HG03196 (cell line): Measurements from ENCODE around the gene RIC8A.

Experiments
- ATAC-seq: cut with Tn5 transposase; IDR thresholded peaks from one replicate; pipeline ENCODE4 v1.9.1; 2021; ENCODE audit not compliant: unreplicated experiment

Gene RIC8A

DNA sequence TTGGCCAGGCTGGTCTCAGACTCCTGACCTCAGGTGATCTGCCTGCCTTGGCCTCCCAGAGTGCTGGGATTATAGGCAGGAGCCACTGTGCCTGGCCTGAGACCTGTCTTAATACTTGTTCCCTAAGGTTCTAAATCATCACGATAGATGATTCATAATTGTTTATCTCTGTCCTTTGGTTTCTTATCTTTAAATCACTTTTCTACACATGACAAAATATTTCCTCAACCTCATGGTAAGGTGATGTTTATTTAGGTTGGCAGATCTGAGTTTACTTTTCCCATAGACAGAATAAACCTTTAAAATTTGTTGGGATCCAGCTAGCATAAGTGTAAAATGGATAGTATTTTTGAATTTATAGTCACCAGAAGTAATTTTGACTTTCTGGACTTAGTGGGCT lies 32.8 kb downstream of the RIC8A start:
- no peak for ATAC-seq

DNA sequence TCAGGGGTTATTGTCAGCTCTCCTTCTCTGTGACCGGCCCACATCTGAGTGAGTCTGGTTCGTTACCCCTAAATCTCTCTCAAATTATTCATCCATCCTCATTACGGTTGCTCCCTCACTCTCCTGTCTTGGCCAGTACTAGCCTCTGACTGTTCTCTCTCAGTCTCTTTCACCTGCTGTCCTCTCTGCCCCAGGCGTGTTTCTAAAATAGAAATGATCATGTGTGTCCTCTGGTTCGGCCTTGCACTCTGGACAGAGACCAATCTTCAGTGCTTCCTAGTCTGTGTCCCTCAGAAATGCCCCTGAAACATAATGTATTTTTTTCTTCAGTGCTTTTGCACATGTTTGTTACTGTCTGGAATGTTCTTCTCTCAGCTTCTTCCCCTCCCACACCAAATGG lies 34.1 kb downstream of the RIC8A start:
- ATAC-seq: no peak

DNA sequence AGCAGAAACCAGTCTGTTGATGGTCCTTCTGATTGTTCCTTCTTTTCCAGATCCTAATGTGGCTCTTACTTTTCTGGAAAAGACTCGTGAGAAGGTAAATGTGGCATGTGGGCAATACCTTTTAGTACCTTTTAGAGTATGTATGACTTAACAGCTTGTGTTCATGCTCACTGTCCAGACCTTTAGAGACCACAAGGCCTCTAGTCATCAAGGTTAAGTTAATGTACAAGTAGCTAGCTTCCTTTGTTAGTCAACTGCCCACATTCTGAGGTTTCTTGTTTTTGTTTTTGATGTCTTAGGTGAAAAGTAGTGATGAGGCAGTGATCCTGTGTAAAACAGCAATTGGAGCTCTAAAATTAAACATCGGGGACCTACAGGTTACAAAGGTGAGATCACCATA lies 36.9 kb downstream of the RIC8A start:
- ATAC-seq: no peak

DNA sequence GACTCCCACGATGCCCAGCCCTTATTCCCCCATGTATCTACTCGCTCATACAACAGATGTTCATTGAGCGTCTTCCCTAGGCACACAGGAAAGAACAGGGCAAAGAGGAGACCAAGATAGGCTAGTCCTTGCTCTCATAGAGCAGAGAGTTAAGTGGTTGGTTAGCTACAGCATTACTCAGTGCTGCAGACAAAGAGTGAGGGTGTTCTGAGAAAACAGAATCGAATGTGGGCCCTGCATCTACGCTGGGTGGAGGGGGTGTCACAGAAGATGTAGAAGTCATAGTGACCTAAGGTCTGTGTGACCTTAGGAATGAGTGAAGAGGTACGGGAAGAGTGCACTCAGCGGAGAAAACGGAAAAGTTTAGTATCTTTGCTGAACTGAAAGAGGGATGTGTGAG lies 41.6 kb downstream of the RIC8A start:
- no peak for ATAC-seq

DNA sequence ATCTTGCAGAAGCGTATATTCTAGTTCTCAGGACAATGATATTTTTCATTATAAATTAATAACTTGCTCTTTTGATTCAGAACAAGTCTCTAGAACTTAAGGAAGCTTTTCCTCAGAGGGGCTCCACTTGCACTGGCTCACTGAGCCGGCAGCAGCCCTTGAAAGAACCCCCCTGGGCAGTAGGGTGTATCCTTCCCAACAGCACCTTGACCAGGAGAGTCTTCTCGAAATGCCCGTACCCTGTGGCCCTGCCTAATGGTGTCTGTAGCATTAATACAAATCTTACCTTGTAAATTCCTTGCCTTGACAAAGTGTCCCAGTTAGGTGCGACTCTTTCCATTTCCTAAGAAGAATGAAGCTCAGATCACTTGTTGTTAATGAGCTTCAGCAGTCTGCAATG lies 42.8 kb downstream of the RIC8A start:
- ATAC-seq: no peak

DNA sequence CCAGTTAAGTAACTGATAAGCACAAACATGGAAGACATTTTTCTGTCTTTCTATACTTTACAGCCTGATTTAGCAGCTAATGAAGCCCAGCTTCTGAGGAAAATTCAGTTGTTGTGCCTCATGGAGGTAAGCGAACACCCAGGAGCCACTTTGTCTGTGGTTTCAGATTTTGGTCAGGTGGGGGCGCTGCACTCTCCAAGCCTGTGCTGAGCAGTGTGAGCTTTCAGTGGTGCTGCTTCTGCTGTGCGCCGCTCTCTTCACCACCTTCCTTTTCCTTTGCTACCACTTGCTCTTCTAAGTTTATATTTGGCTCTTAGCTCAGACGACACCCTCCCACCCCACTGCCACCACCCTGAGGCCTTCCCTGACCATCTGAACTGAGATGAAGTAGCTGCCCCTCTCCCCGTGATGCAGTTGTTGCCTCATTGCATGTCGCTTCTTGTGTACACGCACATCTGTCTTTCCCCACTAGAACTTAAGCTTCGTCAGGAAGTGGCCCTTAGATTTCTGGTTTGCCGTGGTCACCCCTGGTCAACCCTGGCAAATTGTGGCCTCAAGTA lies 43.3 kb downstream of the RIC8A start:
- no peak for ATAC-seq

DNA sequence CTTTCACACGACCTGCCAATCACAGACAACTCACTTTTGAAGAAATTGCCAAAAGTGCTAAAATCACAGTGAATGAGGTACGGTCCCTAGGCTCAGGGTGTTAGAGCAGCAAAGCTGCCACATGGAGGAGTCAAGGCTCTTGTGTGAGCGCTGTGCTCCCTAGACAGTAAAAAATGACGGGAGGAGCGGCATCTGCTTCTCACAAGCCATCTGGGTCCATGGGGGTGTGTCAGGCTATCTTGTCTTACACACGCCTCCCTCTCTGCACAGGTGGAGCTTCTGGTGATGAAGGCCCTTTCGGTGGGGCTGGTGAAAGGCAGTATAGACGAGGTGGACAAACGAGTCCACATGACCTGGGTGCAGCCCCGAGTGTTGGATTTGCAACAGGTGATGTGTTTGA lies 44.0 kb downstream of the RIC8A start:
- no peak for ATAC-seq

DNA sequence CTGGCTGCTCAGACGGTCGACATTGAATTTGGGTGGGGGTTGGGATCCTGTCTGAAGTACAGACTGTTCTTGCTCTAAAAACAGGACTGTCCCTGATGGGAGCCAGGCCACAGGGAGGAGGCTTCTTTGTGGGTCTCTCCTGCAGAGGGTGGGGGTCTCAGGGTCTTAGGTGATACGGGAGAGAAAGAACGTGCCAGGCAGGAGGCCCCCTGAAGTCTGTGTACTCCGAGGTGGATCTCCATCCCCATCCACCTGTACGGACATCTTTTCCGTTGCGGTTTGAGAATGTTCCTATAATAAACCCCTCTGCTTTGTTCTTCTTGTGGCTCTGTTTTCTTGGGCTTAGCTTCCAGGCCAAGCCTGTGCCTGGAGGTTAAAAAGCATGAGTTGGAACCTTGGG lies 45.2 kb downstream of the RIC8A start:
- ATAC-seq: no peak

DNA sequence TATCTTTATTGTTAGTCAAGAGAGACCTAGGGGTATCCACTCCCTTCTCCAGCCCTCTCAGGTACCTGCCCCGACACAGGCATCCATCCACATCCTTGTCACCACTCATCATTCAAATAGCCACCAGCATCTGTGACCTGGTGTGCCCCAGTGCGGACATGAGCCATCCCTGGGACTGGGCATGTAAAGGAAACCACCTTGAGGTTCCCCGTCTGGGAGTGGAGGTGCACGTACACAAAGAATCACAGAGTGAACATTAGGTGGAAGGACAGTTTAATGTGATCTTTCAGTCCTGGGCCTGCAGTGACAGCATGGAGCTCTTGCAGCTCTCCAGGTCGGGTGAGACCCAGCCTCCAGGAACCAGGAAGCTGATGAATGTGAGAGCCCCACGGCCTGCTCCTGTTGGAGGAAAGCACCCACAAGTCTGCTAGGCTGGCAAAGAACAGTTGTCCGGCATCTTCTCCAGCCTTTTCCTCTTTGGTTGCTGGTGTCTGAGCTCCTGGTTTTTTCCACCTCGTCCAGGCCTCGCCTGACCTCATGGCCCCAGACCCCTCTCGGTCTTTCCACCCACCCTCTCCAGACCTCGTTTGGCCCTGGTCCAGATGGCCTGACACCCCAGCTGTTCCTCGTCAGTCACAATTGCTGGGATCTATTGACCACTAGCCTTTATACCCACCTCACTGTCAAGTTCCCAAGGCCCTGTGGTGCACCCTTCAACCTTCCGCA lies 45.8 kb downstream of the RIC8A start:
- no peak for ATAC-seq

DNA sequence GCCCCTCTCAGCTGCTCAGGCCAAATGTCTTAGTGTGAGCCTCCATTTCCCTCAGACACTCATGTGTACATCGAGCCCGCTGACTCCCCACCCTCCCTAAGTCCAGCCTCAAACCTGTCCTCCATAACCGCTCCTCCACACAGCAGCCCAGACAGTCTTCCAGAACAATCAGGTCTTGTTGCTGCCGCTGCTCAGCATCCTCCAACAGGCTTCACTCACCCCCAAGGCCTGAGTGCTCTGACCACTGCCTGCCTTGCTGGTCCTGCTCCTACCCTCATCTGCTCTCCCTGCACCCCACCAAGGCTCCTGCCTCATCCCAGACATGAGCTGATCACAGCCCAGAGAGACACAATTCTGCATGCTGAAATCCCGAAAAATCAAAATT lies 46.4 kb downstream of the RIC8A start:
- ATAC-seq: no peak

DNA sequence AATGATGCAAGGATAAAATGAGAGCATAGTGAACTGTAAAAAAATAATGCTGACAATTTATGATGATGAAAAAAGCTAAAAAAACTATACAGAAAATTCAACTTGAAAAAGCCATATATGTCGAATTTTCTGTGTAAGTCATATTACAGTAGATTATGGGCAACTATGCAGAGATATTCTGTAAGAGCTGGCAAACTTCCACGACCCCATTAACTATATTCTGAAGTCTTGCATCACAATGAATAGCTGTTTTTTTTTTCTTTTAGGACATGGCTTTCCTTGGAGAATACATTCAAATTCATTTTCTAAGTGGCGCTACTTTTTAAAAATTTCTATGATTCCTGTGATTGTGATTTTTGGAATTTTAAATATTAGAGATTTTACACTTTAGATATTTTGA lies 47.7 kb downstream of the RIC8A start:
- ATAC-seq: no peak

DNA sequence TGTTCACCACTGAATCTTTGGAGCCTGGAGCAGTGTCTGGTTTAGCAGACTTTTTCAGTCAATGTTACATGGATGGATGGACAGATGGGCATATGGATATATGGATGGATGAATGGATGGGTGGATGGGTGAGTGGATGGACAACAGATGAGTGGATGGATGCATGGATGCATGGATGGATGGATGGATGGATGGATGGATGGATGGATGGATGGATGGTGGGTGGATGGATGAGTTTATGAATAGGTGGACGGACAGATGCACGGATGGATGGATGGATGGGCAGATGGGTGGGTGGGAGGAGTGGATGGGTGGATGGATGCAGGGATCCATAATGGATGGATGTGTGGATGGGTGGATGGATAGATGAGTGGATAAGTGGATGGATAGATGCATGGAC lies 48.3 kb downstream of the RIC8A start:
- ATAC-seq: no peak

DNA sequence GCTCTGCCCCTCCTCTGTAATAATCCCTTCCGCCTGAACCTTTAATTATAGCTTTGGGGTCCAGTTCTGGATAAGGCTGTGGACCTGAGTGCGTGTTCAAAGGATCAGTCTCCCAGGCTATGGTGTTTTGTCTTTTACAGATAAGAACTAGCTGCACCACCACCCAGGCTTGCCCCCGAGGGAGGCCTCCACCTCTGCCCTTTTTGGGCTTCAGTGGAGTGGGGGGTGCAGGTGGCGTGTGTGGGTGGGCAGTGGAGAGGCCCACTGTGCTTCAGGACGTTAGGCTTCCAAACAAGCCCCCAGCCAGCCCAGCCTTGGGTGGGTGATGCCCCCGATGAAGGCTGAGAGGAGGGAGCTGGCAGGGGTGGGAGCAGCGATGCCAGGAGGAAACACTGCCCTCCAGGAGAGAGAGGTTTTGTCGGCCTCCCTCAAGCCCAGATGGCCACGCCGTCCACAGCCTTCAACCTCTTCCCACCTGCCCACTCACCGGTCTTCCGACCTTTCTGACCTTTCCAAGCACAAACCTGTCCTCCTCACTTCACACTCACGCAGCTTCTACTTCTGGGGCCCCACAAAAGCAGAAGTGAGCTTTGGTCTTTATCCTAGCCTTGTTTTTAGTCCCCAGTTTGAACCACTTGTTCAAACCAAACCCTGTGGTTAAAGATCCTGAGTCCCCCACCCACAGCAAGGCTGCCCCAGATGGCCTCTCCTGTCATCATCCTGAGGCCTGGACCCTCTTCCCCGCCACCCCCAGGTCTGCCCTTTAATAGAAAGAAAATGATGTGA lies 49.6 kb downstream of the RIC8A start:
- ATAC-seq: no peak

DNA sequence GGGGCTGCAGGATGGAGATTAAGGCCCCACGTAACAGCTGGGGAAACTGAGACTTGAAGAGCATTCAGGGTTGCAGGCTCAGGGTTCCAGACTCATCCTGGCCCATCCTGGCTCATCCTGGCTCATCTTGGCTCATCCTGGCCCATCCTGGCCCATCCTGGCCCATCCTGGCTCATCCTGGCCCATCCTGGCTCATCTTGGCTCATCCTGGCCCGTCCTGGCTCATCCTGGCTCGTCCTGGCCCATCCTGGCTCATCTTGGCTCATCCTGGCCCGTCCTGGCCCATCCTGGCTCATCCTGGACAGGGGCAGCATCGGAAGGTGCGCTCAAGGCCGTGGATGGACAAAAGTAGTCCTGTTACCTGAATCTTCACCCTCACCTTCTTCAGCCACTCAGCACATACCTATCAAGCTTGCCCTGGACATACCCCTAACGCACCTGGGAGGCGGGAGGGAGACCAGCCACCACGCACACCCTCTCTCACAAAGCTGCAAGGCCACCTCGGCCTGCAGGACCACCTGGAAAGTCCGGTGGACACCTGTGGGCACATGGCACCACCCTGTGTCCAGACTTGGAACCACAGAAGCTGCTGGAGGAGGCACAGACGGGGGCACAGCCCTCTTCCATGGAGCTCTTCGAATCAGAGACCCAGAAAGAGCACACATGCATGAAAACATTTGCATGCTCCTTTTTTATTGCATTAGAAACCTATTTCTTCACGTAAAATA lies 50.4 kb downstream of the RIC8A start:
- no peak for ATAC-seq

DNA sequence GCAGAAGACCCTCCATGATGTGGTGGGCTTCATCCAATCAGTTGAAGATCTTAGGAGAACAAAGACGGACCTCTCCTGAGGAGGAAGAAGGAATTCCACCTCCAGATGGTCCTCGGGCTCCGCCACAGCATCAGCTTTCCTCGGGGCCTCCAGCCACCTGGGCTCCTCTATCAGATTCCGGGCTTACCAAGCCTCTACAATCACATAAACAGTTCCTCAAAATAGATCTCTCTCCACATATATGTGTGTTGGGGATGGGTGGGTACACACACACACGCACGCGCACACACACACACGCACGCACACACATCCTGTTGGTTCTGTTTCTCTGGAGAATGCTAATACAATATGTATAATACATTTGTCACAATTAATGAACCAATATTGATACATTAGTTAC lies 51.9 kb downstream of the RIC8A start:
- no peak for ATAC-seq

DNA sequence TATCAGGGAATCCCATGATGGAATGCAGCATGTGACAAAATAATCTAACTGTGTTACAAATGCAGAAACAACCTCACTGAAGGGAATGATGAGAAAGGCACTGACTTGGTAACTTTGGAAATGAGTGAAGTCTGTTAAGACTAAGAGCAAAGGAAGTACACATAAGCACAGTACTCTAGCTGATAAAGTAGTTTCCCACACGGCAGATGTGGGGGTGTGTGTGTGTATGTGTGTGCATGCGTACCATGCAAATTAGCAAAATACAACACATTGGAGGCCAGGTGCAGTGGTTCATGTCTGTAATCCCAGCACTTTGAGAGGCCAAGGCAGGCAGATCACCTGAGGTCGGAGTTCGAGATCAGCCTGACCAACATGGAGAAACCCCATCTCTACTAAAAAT lies 54.1 kb downstream of the RIC8A start:
- ATAC-seq: no peak
